Mucosa of descending colon (tissue), 3 donors: ENCODE data around the gene KANSL3. TPM values are rescaled to one million over a fixed set of nuclear protein-coding genes. Genes with fewer than 3 reads are reported as not detected.
A peak's percentile ranks its signal among the peaks of the same experiment; 100 is the strongest.

Experiments used
- ATAC-seq: fragments of 200-7000 bp; cut with Tn5 transposase; one replicate; pipeline ENCODE4 v1.9.1; 2020; ENCODE audit warnings: mild to moderate bottlenecking, moderate library complexity
- DNase-seq, 3 donors: peaks; one replicate each; pipeline ENCODE4 v3.0.0-alpha.2; 2020
- H3K36me3 ChIP-seq: fragments of 200-600 bp; one replicate; pipeline ENCODE4 v1.8.0; 2021; ENCODE audit warnings: low read depth, mild to moderate bottlenecking
- H3K4me1 ChIP-seq: fragments of 200-600 bp; one replicate; pipeline ENCODE4 v1.8.0; 2021; ENCODE audit warnings: low read depth, mild to moderate bottlenecking
- H3K4me3 ChIP-seq: fragments of 200-600 bp; one replicate; pipeline ENCODE4 v1.8.0; 2021; ENCODE audit warnings: mild to moderate bottlenecking
- H3K9me3 ChIP-seq: fragments of 200-600 bp; one replicate; pipeline ENCODE4 v1.8.0; 2021; ENCODE audit warnings: mild to moderate bottlenecking
- intact Hi-C, 2 donors: fragments of 100-400 bp; cut with DNase I in 1 of 2; cut with micrococcal nuclease in 1 of 2; formaldehyde crosslinking; loops; one replicate each; pipeline versions ENCODE4 v1.11.0 to v1.11.1; 2022; cut with DNase I, micrococcal nuclease
- total RNA-seq, 3 donors: library from RNA; stranded (reverse); fragmentation: NEBNext Ultra II Directional in 2 of 3; extraction: Animal tissue kit (Norgen Biotek cat#: 25700) in 2 of 3; gene quantifications; one replicate each; pipeline versions ENCODE4 v1.2.1 to v1.2.4, GENCODE V29; 2021 to 2023
- TF ChIP-seq, protein P1 (sequence below): fragments of 200-600 bp; IDR thresholded peaks from one replicate; pipeline ENCODE4 v1.8.0; 2022; ENCODE audit warnings: antibody characterized with exemption, mild to moderate bottlenecking
- donor health status: DM: no; HTN: no; CAD: no; lungs with moderate emphysema.
- donor health status: DM: no; HTN: no; CAD: no.
- donor health status: DM: no; HTN: yes; CAD: no.

Gene KANSL3
- total RNA-seq, 3 donors from 2014 or later, result 36.1 to 64.7 (median 49.2) TPM

- Histone ChIP-seq H3K36me3 (no peaks in the 10 kb centered on the region), H3K4me3 (no peak overlapping the region), H3K4me1 (no peaks in the 10 kb centered on the region), H3K9me3 (no peaks in the 10 kb centered on the region)
- ATAC-seq, result no peak
- no peak for DNase-seq
- TF ChIP-seq, protein P1, sequence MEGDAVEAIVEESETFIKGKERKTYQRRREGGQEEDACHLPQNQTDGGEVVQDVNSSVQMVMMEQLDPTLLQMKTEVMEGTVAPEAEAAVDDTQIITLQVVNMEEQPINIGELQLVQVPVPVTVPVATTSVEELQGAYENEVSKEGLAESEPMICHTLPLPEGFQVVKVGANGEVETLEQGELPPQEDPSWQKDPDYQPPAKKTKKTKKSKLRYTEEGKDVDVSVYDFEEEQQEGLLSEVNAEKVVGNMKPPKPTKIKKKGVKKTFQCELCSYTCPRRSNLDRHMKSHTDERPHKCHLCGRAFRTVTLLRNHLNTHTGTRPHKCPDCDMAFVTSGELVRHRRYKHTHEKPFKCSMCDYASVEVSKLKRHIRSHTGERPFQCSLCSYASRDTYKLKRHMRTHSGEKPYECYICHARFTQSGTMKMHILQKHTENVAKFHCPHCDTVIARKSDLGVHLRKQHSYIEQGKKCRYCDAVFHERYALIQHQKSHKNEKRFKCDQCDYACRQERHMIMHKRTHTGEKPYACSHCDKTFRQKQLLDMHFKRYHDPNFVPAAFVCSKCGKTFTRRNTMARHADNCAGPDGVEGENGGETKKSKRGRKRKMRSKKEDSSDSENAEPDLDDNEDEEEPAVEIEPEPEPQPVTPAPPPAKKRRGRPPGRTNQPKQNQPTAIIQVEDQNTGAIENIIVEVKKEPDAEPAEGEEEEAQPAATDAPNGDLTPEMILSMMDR, result no peak
- intact Hi-C loops, result no loop called here
These were observed 59.4 kb downstream of the KANSL3 start for GRCh38 chr2:96578731-96579130.

GRCh38 chr2:96577501-96577900 lies 60.6 kb downstream of the KANSL3 start:
- intact Hi-C loops, result no loop called here
- TF ChIP-seq, protein P1, result no peak
- no peaks in the 10 kb centered on the region for H3K36me3 ChIP-seq
- no peak overlapping the region for H3K4me3 ChIP-seq
- ATAC-seq (no peak), DNase-seq (no peak)
- H3K4me1 ChIP-seq, result no peaks in the 10 kb centered on the region
- no peaks in the 10 kb centered on the region for H3K9me3 ChIP-seq

DNA sequence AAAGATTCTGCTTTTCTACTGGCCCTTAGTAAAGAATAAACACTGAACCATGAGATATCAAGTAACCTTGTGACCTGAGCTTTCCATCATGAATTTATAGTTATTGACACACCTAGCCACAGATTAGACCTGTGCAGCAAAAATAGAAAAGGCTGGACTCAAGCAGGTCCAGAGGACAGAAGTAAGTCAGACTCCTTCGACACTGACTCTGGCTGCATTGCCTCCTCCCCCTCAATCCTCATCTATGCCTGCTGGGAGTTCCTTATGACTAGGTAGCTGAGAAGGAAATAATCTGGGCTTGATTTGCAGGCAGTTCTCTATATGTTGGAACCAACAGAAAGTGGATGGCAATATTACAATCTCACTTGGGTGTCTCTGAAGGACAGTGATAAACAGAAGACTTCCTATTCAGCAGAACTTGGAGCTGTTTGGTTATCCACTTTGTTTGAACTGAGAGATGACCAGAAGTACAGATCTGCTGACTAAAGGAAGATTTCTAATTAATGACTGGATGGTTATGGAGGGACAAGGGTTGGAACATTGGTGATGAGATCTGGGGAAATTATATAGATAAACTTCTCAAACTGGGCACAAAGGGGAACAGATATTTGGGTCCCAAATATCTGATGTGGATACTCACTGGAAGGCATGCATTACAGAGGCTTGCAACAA lies 62.2 kb downstream of the KANSL3 start:
- ATAC-seq (peak; percentile 84), DNase-seq (no peak)
- intact Hi-C loops, result no loop called here
- TF ChIP-seq, protein P1, result no peak
- H3K36me3 ChIP-seq, result no peaks in the 10 kb centered on the region
- H3K4me1 ChIP-seq, result no peaks in the 10 kb centered on the region
- H3K4me3 ChIP-seq, result no peak overlapping the region
- H3K9me3 ChIP-seq, result no peaks in the 10 kb centered on the region

GRCh38 chr2:96574364-96574763 lies 63.7 kb downstream of the KANSL3 start:
- Histone ChIP-seq H3K9me3 (no peaks in the 10 kb centered on the region), H3K4me3 (no peak overlapping the region), H3K36me3 (no peaks in the 10 kb centered on the region), H3K4me1 (no peaks in the 10 kb centered on the region)
- no peak for DNase-seq
- TF ChIP-seq, protein P1, result no peak
- intact Hi-C loops, result no loop called here
- no peak for ATAC-seq

- Histone ChIP-seq H3K9me3 (no peaks in the 10 kb centered on the region), H3K36me3 (no peaks in the 10 kb centered on the region), H3K4me1 (no peaks in the 10 kb centered on the region), H3K4me3 (no peak overlapping the region)
- DNase-seq, result no peak
- ATAC-seq, result no peak
- TF ChIP-seq, protein P1, result no peak
- intact Hi-C loops, result no loop called here
These were observed 70.0 kb downstream of the KANSL3 start for GRCh38 chr2:96568094-96568493.

- intact Hi-C loops, result no loop called here
- TF ChIP-seq, protein P1, result no peak
- DNase-seq (no peak), ATAC-seq (no peak)
- Histone ChIP-seq H3K9me3 (no peaks in the 10 kb centered on the region), H3K4me1 (no peaks in the 10 kb centered on the region), H3K36me3 (no peaks in the 10 kb centered on the region), H3K4me3 (no peak overlapping the region)
These were observed 73.0 kb downstream of the KANSL3 start for GRCh38 chr2:96565111-96565510.
